SJCRH30 (cell line): ENCODE results near the gene PTPRG. TPM values are rescaled to one million over a fixed set of nuclear protein-coding genes. Genes with fewer than 3 reads are reported as not detected.

Experiments used
- DNase-seq, 2 experiments: peaks; one replicate each; pipeline ENCODE4 v3.0.0-alpha.2; 2015 to 2020
- H3K27ac ChIP-seq: fragments of 250-450 bp; sonication (Bioruptor Pico); 2 replicates; pipeline ENCODE4 v1.5.1; 2020; ENCODE audit warnings: mild to moderate bottlenecking, moderate library complexity
- H3K27me3 ChIP-seq: fragments of 250-450 bp; sonication (Bioruptor Pico); 2 replicates; pipeline ENCODE4 v1.5.1; 2020; ENCODE audit warnings: mild to moderate bottlenecking, moderate library complexity
- H3K36me3 ChIP-seq: fragments of 250-450 bp; sonication (Bioruptor Pico); 2 replicates; pipeline ENCODE4 v1.5.1; 2020; ENCODE audit warnings: mild to moderate bottlenecking, moderate library complexity
- H3K4me1 ChIP-seq: fragments of 250-450 bp; sonication (Bioruptor Pico); 2 replicates; pipeline ENCODE4 v1.5.1; 2020; ENCODE audit warnings: mild to moderate bottlenecking, moderate library complexity
- H3K4me3 ChIP-seq: fragments of 250-450 bp; sonication (Bioruptor Pico); 2 replicates; pipeline ENCODE4 v1.5.1; 2020; ENCODE audit warnings: mild to moderate bottlenecking, moderate library complexity
- H3K9me3 ChIP-seq: fragments of 250-450 bp; sonication (Bioruptor Pico); replicated peaks from 2 replicates; pipeline ENCODE4 v1.5.1; 2020; ENCODE audit warnings: mild to moderate bottlenecking, moderate library complexity
- total RNA-seq: library from RNA; depleted of rRNA; stranded (reverse); fragments of >200 nt; shearing (Covaris generic); gene quantifications from 2 replicates; pipeline ENCODE4 v1.2.3, GENCODE V29; 2014

Gene PTPRG
- total RNA-seq, 1 experiment from 2014 or later, result 25.2 TPM

DNA sequence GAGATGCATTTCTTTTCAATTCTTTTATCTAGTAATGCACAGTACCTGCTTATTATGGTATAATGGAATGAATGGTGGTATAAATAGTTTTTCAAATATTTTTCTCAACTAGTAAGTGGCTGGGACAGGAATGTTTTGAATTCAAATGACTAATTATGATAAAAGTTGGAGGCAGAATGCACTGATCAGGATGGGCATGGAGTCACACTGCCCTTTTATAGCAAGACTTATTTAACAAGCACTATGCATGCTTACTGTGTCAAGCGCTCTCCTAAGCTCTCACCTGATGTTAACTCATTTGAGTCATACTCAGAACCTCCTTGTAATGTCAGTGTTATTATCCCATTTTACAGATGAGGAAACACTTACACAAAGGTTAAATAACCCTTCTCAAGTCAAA lies 590.2 kb downstream of the PTPRG start:
- H3K27ac ChIP-seq, result no peak overlapping the region
- no peak overlapping the region for H3K4me3 ChIP-seq
- no peaks in the 10 kb centered on the region for H3K9me3 ChIP-seq
- DNase-seq, result no peak
- 0 out of 2 replicates have a peak, but pooled peaks cover 3% of the 10 kb centered on the region for H3K4me1 ChIP-seq
- no peaks in the 10 kb centered on the region for H3K27me3 ChIP-seq
- no peaks in the 10 kb centered on the region for H3K36me3 ChIP-seq

DNA sequence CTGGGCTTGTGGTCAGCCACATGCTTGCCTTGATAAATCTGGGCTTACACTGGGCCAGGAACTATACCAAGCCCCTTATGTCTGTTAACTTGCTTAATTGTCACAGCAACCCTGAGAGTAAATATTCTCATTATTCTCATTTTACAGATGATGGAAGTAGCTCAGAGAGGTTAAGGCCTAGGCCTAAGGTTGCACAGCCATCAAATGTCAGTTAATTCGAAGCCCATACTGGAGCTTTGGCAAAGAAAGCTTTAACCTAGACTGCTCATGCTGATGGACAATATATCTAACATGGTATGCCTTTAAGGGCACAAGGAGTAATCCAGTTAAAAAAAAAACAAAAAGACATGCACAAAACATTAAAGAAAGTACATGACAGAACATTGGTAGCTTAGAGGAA lies 591.9 kb downstream of the PTPRG start:
- Histone ChIP-seq H3K36me3 (no peaks in the 10 kb centered on the region), H3K4me3 (no peak overlapping the region)

DNA sequence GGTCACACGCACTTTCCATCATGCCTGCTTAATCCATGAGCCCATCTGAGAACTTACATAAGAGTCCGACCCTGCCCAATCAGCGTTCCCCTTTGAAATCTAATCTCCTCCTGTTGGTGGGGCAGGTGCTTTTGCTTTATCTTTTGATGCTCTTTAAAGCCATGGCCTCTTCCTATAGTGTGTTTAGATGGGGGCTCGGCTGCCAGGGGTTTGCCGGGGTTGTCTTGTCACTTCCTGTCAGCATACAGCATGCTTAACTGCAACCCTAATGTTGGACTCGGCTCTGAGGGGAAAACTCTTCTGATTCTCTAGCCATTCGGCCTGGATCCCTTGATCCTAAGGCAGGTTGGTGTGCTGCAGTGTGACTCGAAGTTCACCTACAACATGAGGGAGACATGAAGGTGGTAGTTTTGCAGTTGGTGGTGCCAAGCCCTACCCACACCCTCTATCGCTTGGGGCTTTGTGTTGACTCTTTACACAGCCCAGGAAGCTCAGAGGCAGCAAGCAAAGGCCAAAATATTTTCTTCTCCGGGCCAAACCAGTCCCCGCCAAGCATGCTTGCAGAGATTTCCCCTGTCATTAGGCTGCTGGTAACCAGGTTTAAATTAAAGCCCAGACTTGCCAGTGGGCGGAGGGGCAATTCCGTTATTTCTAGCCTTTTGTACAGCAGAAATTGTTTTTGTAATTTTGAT lies 593.2 kb downstream of the PTPRG start:
- no peak overlapping the region for H3K27ac ChIP-seq
- no peaks in the 10 kb centered on the region for H3K27me3 ChIP-seq
- 0 out of 2 replicates have a peak, but pooled peaks cover 3% of the 10 kb centered on the region for H3K4me1 ChIP-seq
- H3K36me3 ChIP-seq, result no peaks in the 10 kb centered on the region
- no peak for DNase-seq
- H3K9me3 ChIP-seq, result no peaks in the 10 kb centered on the region
- H3K4me3 ChIP-seq, result no peak overlapping the region

More for the DNA sequence above, 591.9 kb downstream of the PTPRG start:
- no peaks in the 10 kb centered on the region for H3K27me3 ChIP-seq
- no peaks in the 10 kb centered on the region for H3K9me3 ChIP-seq
- DNase-seq, result no peak
- 0 out of 2 replicates have a peak, but pooled peaks cover 3% of the 10 kb centered on the region for H3K4me1 ChIP-seq
- no peak overlapping the region for H3K27ac ChIP-seq

DNA sequence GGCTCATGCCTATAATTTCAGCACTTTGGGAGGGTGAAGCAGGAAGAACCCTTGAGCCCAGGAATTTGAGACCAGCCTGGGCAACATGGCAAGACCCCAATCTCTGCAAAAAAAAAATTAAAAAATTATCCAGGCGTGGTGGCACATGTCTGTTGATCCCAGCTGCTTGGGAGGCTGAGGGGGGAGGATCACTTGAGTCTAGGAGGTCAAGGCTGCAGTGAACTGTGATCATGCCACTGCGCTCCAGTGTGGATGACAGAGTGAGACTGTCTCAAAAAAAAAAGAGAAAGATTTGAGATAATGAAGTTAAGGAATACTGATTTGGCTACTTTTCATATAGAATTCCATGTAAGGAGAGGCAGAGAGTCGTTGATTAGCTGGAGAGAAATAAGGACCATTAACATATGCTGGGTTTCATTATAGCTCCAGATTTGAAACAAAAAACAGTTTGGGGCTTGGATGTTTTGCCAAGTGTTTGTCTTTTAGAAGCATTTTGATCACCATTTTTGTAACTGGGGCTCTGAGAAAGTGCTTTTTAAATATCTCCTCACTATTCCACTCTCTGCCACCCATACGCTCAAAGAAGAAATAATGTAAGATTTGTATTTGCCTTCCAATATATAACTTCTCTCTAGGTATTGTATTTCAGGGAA lies 597.8 kb downstream of the PTPRG start:
- Histone ChIP-seq H3K27me3 (no peaks in the 10 kb centered on the region), H3K27ac (no peak overlapping the region), H3K36me3 (no peaks in the 10 kb centered on the region), H3K4me3 (no peak overlapping the region), H3K4me1 (no peaks in the 10 kb centered on the region), H3K9me3 (no peaks in the 10 kb centered on the region)
- DNase-seq, result no peak

DNA sequence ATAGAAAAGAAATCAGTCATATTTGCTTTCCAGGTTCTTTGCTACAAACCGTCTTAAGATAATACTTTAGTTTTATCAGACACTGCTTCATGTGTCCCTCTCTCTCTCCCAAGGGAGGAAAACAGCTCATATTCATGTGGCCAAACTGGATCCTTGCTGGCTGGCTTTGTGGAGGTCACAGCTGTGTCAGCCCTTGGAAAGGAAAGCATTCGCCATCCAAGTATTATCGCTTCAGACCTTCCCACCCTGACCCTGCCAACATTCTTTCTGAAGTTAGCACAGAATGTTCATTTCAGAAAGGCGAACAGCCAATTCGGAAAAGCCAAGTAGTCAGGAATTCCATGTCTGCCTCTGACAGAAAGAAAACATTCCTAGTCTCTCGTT lies 598.3 kb downstream of the PTPRG start:
- H3K27me3 ChIP-seq, result no peaks in the 10 kb centered on the region
- H3K9me3 ChIP-seq, result no peaks in the 10 kb centered on the region
- DNase-seq, result no peak
- H3K4me3 ChIP-seq, result no peak overlapping the region
- no peaks in the 10 kb centered on the region for H3K4me1 ChIP-seq
- H3K36me3 ChIP-seq, result no peaks in the 10 kb centered on the region
- no peak overlapping the region for H3K27ac ChIP-seq

DNA sequence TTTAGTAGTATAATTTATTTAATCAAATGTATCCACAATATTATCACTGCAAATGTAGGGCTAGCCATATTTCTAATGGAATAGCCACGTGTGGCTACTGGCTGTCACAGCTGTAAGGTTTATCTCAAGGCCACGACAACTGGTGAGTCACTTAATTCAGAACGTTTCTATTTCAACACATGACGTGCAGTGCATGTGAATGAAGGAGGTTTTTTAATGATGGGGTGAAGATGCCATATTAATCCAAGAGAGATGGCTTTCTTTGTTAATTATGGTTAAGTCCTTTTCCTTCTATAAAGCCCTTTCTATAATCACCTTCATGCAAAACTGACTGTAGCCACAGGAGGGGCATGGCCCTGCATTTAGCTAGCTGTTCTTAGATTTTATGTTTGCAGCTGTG lies 600.0 kb downstream of the PTPRG start:
- H3K27me3 ChIP-seq, result no peaks in the 10 kb centered on the region
- no peak overlapping the region for H3K4me3 ChIP-seq
- H3K9me3 ChIP-seq, result no peaks in the 10 kb centered on the region
- no peaks in the 10 kb centered on the region for H3K36me3 ChIP-seq
- H3K4me1 ChIP-seq, result no peaks in the 10 kb centered on the region
- DNase-seq, result no peak
- H3K27ac ChIP-seq, result no peak overlapping the region

DNA sequence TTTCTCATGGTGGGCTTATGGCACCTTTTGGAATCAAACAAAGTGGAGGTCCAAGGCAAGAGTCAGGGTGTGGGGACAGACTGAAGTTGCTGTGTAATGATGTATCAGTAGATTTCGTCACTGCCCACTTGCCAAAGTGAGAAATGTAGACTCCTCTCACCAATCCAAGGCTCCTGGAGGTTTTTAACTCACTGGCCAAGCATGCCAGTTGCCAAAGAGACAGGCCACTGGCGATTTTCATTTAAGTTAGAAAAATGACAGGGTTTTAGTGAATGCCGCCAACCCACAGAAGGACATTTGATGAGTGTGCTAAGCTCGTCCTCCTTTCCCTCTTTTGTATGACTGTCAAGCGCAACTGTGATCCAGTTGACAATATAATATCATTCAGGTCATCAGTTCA lies 602.8 kb downstream of the PTPRG start:
- H3K36me3 ChIP-seq, result no peaks in the 10 kb centered on the region
- H3K4me1 ChIP-seq, result no peaks in the 10 kb centered on the region
- H3K4me3 ChIP-seq, result no peak overlapping the region
- DNase-seq, result no peak
- H3K27ac ChIP-seq, result no peak overlapping the region
- H3K9me3 ChIP-seq, result no peaks in the 10 kb centered on the region
- no peaks in the 10 kb centered on the region for H3K27me3 ChIP-seq

DNA sequence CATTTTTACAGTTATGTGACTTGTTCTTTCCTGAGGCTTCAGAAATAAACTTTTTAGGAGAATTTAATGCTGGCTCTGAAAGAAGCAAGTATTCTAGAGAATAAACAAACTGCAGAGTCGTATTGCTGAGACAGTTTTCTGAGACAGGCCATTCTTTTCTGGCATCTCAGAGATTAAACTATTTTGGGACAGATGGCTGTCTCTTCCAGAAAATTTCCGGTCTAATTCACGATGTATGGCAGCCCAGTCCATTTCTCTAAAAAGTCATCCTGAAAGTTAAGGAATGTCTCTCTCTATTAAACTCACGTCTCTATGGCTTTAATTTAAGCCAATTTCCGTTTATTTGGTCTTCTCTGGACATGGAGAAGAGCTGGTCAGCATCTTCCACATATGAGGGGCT lies 603.4 kb downstream of the PTPRG start:
- Histone ChIP-seq H3K4me3 (no peak overlapping the region), H3K27me3 (no peaks in the 10 kb centered on the region), H3K36me3 (no peaks in the 10 kb centered on the region), H3K9me3 (no peaks in the 10 kb centered on the region), H3K27ac (no peak overlapping the region), H3K4me1 (no peaks in the 10 kb centered on the region)
- no peak for DNase-seq

DNA sequence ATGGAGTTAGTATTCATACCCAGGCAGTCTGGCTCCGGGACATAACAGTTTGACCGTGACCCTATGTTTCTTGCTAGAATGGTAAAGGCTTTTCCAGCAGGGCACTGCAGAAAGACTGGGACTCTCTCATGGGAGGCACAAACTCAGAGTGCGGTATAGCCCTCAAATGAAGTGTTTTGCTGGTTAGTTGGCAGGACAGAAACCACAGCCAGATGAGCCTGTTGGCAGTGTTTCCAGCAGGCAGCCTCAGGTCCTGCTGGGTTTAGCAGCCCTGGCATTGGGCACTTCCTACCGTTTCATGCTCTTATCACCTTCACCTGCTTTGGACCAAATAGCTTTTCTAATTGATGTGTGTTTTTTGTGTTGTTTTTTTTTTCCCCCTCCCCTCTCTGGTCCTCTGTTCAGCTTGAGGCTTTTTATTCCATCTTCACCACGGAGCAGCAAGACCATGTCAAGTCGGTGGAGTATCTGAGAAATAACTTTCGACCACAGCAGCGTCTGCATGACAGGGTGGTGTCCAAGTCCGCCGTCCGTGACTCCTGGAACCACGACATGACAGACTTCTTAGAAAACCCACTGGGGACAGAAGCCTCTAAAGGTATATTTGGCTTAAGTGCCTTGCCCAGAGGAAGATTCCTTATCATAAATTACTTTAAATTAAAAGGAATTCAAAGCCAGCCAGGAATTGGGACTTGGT lies 606.3 kb downstream of the PTPRG start:
- H3K4me3 ChIP-seq, result no peak overlapping the region
- no peak for DNase-seq
- H3K27me3 ChIP-seq, result no peaks in the 10 kb centered on the region
- no peaks in the 10 kb centered on the region for H3K36me3 ChIP-seq
- H3K9me3 ChIP-seq, result no peaks in the 10 kb centered on the region
- no peak overlapping the region for H3K27ac ChIP-seq
- H3K4me1 ChIP-seq, result no peaks in the 10 kb centered on the region

DNA sequence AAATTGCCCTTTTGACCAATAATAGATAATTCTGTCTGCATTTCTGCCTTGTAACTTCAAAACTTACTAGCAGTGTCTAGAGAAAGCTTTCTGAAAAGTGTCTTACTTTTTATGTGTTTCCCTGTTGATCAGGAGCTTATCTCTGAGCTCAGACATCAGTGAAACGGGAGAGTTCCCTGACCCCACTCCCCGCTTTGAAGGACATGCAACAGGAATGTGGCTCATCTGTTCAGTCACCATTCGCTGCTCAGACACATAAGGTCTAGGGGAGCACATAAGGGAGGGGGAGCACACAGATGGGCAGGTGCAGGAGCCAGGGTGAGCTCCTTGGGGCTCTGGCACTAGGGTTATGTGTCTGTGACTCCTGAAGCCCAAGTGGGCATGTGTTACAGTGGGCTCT lies 607.0 kb downstream of the PTPRG start:
- H3K27ac ChIP-seq, result no peak overlapping the region
- H3K4me1 ChIP-seq, result no peaks in the 10 kb centered on the region
- DNase-seq, result no peak
- no peaks in the 10 kb centered on the region for H3K36me3 ChIP-seq
- H3K27me3 ChIP-seq, result no peaks in the 10 kb centered on the region
- H3K4me3 ChIP-seq, result no peak overlapping the region
- H3K9me3 ChIP-seq, result no peaks in the 10 kb centered on the region

DNA sequence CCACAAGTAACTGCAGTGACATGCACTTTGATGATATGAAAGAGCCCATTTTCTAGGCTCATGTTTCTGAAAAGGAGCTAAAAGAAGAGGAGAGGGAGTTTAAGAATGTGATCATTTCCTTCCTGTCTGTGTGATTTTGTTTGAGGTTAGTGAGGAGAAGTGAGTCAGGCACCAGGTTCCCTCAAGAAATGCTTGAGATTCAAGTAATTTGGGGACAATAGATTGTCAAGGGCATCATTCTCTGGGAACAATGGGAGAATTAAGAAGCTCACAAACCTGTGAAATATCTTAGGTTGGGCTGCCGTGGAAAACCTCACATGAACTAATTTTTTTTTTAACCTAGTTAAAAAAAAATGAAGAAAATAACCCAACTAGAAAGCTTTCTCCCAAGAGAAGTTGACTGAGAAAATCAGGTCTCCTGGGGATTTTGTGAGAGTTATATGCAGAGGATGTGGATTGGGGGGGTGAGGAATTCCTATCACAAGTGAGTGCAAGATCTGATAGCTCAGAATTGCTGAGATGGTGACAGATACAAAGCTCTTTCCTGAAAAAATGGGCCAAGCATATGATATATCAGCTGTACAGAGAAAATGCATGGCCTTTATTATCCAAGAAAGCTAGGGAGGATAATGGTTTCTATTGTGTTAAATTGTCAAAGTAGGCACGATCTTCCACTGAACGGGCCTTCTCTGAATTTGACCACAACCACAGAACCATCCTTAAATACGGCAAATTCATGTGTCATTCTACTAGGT lies 608.7 kb downstream of the PTPRG start:
- no peak overlapping the region for H3K27ac ChIP-seq
- H3K27me3 ChIP-seq, result no peaks in the 10 kb centered on the region
- no peak overlapping the region for H3K4me3 ChIP-seq
- H3K36me3 ChIP-seq, result no peaks in the 10 kb centered on the region
- no peak for DNase-seq
- H3K4me1 ChIP-seq, result no peaks in the 10 kb centered on the region
- H3K9me3 ChIP-seq, result no peaks in the 10 kb centered on the region

DNA sequence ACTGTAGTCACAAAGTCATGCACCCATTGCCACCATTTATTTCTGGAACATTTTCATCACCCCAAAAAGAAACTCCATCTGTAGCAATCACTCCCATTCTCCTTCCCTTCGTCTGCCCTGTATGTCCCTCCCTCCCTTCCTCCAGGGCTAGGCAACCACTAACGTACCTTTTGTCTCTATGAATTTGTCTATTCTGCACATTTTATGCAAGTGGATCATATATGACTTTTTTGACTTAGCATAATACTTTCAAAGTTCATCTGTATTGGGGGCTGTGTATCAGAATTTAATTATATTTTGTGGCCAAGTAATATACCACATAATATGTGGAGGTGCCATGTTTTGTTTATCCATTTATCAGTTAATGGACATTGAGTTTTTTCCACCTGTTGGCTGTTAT lies 610.4 kb downstream of the PTPRG start:
- Histone ChIP-seq H3K27ac (no peak overlapping the region), H3K9me3 (no peaks in the 10 kb centered on the region), H3K36me3 (no peaks in the 10 kb centered on the region), H3K4me1 (no peaks in the 10 kb centered on the region), H3K4me3 (no peak overlapping the region), H3K27me3 (no peaks in the 10 kb centered on the region)
- no peak for DNase-seq

DNA sequence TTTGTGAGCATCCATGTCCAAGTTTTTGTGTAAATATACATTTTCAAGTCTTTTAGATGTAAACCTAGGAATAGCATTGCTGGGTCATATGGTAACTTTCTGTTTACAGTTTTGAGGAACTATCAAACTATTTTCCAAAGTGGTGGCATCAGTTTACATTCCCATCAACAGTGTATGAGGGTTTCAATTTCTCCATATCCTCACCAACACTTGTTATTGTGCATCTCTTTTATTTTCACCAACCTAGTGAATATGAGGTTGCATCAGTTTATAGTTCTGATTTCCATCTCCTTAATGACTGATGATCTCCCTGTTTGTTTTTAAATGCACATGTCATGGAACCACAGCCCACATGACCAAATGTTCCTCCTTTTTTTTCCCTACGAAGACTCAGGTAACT lies 610.8 kb downstream of the PTPRG start:
- Histone ChIP-seq H3K27me3 (no peaks in the 10 kb centered on the region), H3K9me3 (no peaks in the 10 kb centered on the region), H3K4me1 (no peaks in the 10 kb centered on the region), H3K4me3 (no peak overlapping the region), H3K36me3 (no peaks in the 10 kb centered on the region), H3K27ac (no peak overlapping the region)
- no peak for DNase-seq

DNA sequence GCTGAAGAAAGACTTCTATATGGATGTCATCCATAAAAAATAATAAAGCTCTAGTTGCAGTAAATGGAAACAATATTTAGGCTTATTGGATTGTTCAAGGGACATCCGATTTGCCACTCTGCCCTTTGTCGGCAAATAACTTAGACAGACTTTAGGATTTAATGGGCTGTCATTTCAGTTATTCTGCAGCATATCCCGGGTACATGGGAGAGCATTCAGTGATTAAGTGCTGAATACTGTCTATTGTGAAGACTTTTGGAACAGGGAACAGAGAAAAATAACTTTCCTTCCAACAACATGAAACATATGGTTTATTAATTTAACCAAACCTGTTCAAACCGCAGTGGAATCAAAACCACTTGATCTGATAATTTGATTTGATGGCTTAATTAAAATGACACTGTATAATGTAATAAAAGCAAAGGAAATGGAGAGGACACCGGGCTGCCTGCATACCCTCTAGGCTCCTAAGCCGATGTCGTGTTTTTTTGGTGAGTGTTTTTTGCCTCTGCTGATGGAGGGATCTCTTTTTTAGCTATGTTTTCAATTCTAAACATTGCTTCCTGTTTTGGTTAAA lies 612.7 kb downstream of the PTPRG start:
- Histone ChIP-seq H3K4me3 (no peak overlapping the region), H3K36me3 (no peaks in the 10 kb centered on the region), H3K27me3 (no peaks in the 10 kb centered on the region), H3K9me3 (no peaks in the 10 kb centered on the region), H3K4me1 (no peaks in the 10 kb centered on the region), H3K27ac (no peak overlapping the region)
- no peak for DNase-seq

DNA sequence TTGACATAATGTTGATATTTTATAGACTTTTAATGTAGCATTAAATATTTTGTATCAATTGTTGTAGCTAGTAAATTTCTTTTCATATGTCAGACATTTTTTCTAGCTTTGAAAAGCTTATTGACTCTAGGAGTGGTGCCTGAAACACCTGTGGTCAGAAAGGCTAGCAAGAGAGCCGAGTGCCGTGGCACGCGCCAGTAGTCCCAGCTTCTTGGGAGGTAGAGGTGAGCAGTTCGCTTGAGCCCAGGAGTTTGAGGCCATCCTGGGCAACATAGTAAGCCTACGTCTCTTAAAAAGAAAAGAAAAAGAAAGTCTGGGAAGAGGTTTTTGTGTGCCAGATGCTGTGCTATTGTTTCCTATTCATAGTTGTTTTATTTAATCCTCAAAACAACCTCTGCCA lies 613.8 kb downstream of the PTPRG start:
- Histone ChIP-seq H3K4me1 (no peaks in the 10 kb centered on the region), H3K9me3 (no peaks in the 10 kb centered on the region), H3K36me3 (no peaks in the 10 kb centered on the region), H3K4me3 (no peak overlapping the region), H3K27me3 (no peaks in the 10 kb centered on the region), H3K27ac (no peak overlapping the region)
- DNase-seq, result no peak
